Right ventricle myocardium superior (tissue), 1 donor: ENCODE data around the gene TGFB2. TPM values are rescaled to one million over a fixed set of nuclear protein-coding genes. Genes with fewer than 3 reads are reported as not detected.
A peak's percentile ranks its signal among the peaks of the same experiment; 100 is the strongest.

Source experiments
- ATAC-seq: fragments of 200-7000 bp; cut with Tn5 transposase; one replicate; pipeline ENCODE4 v1.9.1; 2020; ENCODE audit warnings: mild to moderate bottlenecking; ENCODE audit not compliant: poor library complexity
- DNase-seq: peaks from one replicate; pipeline ENCODE4 v3.0.0-alpha.2; 2020
- intact Hi-C: fragments of 100-400 bp; cut with DNase I; formaldehyde crosslinking; loops from one replicate; pipeline ENCODE4 v1.11.2; 2022
- total RNA-seq: library from RNA; stranded (reverse); fragmentation: NEBNext Ultra II Directional; extraction: Animal tissue kit (Norgen Biotek cat#: 25700); gene quantifications from one replicate; pipeline ENCODE4 v1.2.1, GENCODE V29; 2021
- donor health status: DM: no; HTN: yes; CAD: no; lungs with severe emphysema.

The TGFB2 gene
- total RNA-seq, 1 donor from 2014 or later: 1.5 TPM

- peak; percentile 42 for ATAC-seq
- intact Hi-C loops: no loop called here
Measured at GRCh38 chr1:218374401-218375353, 29.5 kb downstream of the TGFB2 start.

GRCh38 chr1:218376722-218377121 lies 31.6 kb downstream of the TGFB2 start:
- ATAC-seq (no peak), DNase-seq (no peak)
- intact Hi-C loops: no loop called here

More at GRCh38 chr1:218374401-218375353, 29.5 kb downstream of the TGFB2 start:
- no peak for DNase-seq

GRCh38 chr1:218377143-218377660 lies 32.1 kb downstream of the TGFB2 start:
- intact Hi-C loops: no loop called here
- DNase-seq: no peak
- no peak for ATAC-seq

GRCh38 chr1:218380125-218380977 lies 35.2 kb downstream of the TGFB2 start:
- intact Hi-C loops: no loop called here
- ATAC-seq (peak; percentile 45), DNase-seq (no peak)

- no peak for ATAC-seq
- intact Hi-C loops: no loop called here
- DNase-seq: no peak
Measured at GRCh38 chr1:218382261-218382660, 37.1 kb downstream of the TGFB2 start.

GRCh38 chr1:218383051-218383450 lies 37.9 kb downstream of the TGFB2 start:
- DNase-seq (no peak), ATAC-seq (no peak)
- intact Hi-C loops: no loop called here

- no peak for DNase-seq
- intact Hi-C loops: no loop called here
- no peak for ATAC-seq
Measured at GRCh38 chr1:218383681-218384080, 38.5 kb downstream of the TGFB2 start.

- DNase-seq (no peak), ATAC-seq (no peak)
- intact Hi-C loops: no loop called here
Measured at GRCh38 chr1:218384581-218384993, 39.5 kb downstream of the TGFB2 start.

- ATAC-seq: no peak
- intact Hi-C loops: no loop called here
- no peak for DNase-seq
Measured at GRCh38 chr1:218388591-218388990, 43.5 kb downstream of the TGFB2 start.

- DNase-seq: no peak
- intact Hi-C loops: no loop called here
- ATAC-seq: no peak
Measured at GRCh38 chr1:218390618-218391017, 45.5 kb downstream of the TGFB2 start.

GRCh38 chr1:218392780-218393179 lies 47.6 kb downstream of the TGFB2 start:
- no peak for DNase-seq
- intact Hi-C loops: no loop called here

GRCh38 chr1:218394416-218394815 lies 49.3 kb downstream of the TGFB2 start:
- ATAC-seq (peak; percentile 58), DNase-seq (no peak)
- intact Hi-C loops: no loop called here

More at GRCh38 chr1:218392780-218393179, 47.6 kb downstream of the TGFB2 start:
- ATAC-seq: no peak

- DNase-seq: no peak
- no peak for ATAC-seq
- intact Hi-C loops: no loop called here
Measured at GRCh38 chr1:218394989-218395388, 49.9 kb downstream of the TGFB2 start.

- intact Hi-C loops: no loop called here
- ATAC-seq: no peak
- DNase-seq: no peak
Measured at GRCh38 chr1:218395916-218396315, 50.8 kb downstream of the TGFB2 start.

- intact Hi-C loops: no loop called here
- ATAC-seq: no peak
Measured at GRCh38 chr1:218397752-218398339, 52.7 kb downstream of the TGFB2 start.

GRCh38 chr1:218400624-218401023 lies 55.5 kb downstream of the TGFB2 start:
- ATAC-seq (no peak), DNase-seq (no peak)
- intact Hi-C loops: no loop called here

More at GRCh38 chr1:218397752-218398339, 52.7 kb downstream of the TGFB2 start:
- no peak for DNase-seq

GRCh38 chr1:218401441-218401997 lies 56.4 kb downstream of the TGFB2 start:
- no peak for DNase-seq
- intact Hi-C loops: no loop called here
- ATAC-seq: no peak

- intact Hi-C loops: no loop called here
- DNase-seq (no peak), ATAC-seq (no peak)
Measured at GRCh38 chr1:218401998-218402785, 57.1 kb downstream of the TGFB2 start.
